Chondrocyte (in vitro differentiated cells): Measurements from ENCODE around the gene GJB4. TPM values are rescaled to one million over a fixed set of nuclear protein-coding genes. Genes with fewer than 3 reads are reported as not detected.

ENCODE experiments used
- DNase-seq: peaks from one replicate; pipeline ENCODE4 v3.0.0; 2021; ENCODE audit warnings: mixed read lengths, low spot score
- H3K27ac Mint-ChIP-seq: one replicate; pipeline ENCODE4 v1.8.0; 2021; ENCODE audit warnings: mild to moderate bottlenecking, moderate library complexity, mixed read lengths; ENCODE audit not compliant: unreplicated experiment
- H3K27me3 Mint-ChIP-seq: 2 replicates; pipeline ENCODE4 v1.8.0; 2021; ENCODE audit warnings: low read depth, mixed read lengths
- H3K36me3 Mint-ChIP-seq: 2 replicates; pipeline ENCODE4 v1.8.0; 2021; ENCODE audit warnings: low read depth, mixed read lengths
- H3K4me1 Mint-ChIP-seq: 2 replicates; pipeline ENCODE4 v1.8.0; 2021; ENCODE audit warnings: low read depth, mild to moderate bottlenecking, mixed read lengths
- H3K4me3 Mint-ChIP-seq: one replicate; pipeline ENCODE4 v1.8.0; 2021; ENCODE audit warnings: mild to moderate bottlenecking, moderate library complexity, mixed read lengths; ENCODE audit not compliant: unreplicated experiment
- H3K9me3 Mint-ChIP-seq: 2 replicates; pipeline ENCODE4 v1.8.0; 2021; ENCODE audit warnings: low read depth, mixed read lengths
- CTCF ChIP-seq: fragments of 200-600 bp; sonication (generic); IDR thresholded peaks from 2 replicates; pipeline ENCODE4 v1.5.0; 2021; ENCODE audit warnings: antibody characterized with exemption, mild to moderate bottlenecking, moderate library complexity
- total RNA-seq: library from RNA; stranded (reverse); gene quantifications from 3 replicates; pipeline ENCODE4 v1.2.1, GENCODE V29; 2021

Gene GJB4
- total RNA-seq, 1 donor from 2014 or later: not detected

- Mint-ChIP-seq H3K36me3 (no peaks in the 10 kb centered on the region), H3K27me3 (peaks cover 2% of the 10 kb centered on the region), H3K4me3 (no peak overlapping the region), H3K27ac (no peak overlapping the region), H3K9me3 (peaks cover 4% of the 10 kb centered on the region), H3K4me1 (no peaks in the 10 kb centered on the region)
- TF ChIP-seq CTCF: no peak
- no peak for DNase-seq
Observed at GRCh38 chr1:34714386-34714785, 45.2 kb upstream of the GJB4 start.

GRCh38 chr1:34715139-34715538 is 44.4 kb upstream of the GJB4 start:
- Mint-ChIP-seq H3K27ac (no peak overlapping the region), H3K27me3 (peaks cover 5% of the 10 kb centered on the region), H3K4me3 (no peak overlapping the region), H3K36me3 (no peaks in the 10 kb centered on the region), H3K4me1 (no peaks in the 10 kb centered on the region), H3K9me3 (no peaks in the 10 kb centered on the region)
- no peak for TF ChIP-seq CTCF
- DNase-seq: no peak

- no peaks in the 10 kb centered on the region for H3K9me3 Mint-ChIP-seq
- H3K27ac Mint-ChIP-seq: no peak overlapping the region
- H3K27me3 Mint-ChIP-seq: peaks cover 27% of the 10 kb centered on the region
- no peaks in the 10 kb centered on the region for H3K4me1 Mint-ChIP-seq
- no peak for DNase-seq
- H3K4me3 Mint-ChIP-seq: no peak overlapping the region
- TF ChIP-seq CTCF: no peak
- H3K36me3 Mint-ChIP-seq: no peaks in the 10 kb centered on the region
Observed at GRCh38 chr1:34721241-34721640, 38.3 kb upstream of the GJB4 start.

GRCh38 chr1:34721646-34722355 is 37.7 kb upstream of the GJB4 start:
- no peaks in the 10 kb centered on the region for H3K9me3 Mint-ChIP-seq
- no peaks in the 10 kb centered on the region for H3K4me1 Mint-ChIP-seq
- no peak overlapping the region for H3K27ac Mint-ChIP-seq
- DNase-seq: no peak
- H3K36me3 Mint-ChIP-seq: no peaks in the 10 kb centered on the region
- H3K4me3 Mint-ChIP-seq: no peak overlapping the region
- no peak for TF ChIP-seq CTCF
- H3K27me3 Mint-ChIP-seq: peaks cover 29% of the 10 kb centered on the region

GRCh38 chr1:34726861-34727260 is 32.7 kb upstream of the GJB4 start:
- Mint-ChIP-seq H3K27me3 (peaks cover 27% of the 10 kb centered on the region), H3K27ac (no peak overlapping the region), H3K4me1 (no peaks in the 10 kb centered on the region), H3K9me3 (no peaks in the 10 kb centered on the region), H3K4me3 (no peak overlapping the region), H3K36me3 (no peaks in the 10 kb centered on the region)
- DNase-seq: no peak
- no peak for TF ChIP-seq CTCF
